Measurements from ENCODE around the gene LRRK1. TPM values are rescaled to one million over a fixed set of nuclear protein-coding genes. Genes with fewer than 3 reads are reported as not detected.

Gene LRRK1
- total and polyA plus RNA-seq, 2 of the 13 experiments (the other 11 are each of a cell fraction or from before 2014, with no cell fraction given) = 0.13 to 1.2 TPM

DNA sequence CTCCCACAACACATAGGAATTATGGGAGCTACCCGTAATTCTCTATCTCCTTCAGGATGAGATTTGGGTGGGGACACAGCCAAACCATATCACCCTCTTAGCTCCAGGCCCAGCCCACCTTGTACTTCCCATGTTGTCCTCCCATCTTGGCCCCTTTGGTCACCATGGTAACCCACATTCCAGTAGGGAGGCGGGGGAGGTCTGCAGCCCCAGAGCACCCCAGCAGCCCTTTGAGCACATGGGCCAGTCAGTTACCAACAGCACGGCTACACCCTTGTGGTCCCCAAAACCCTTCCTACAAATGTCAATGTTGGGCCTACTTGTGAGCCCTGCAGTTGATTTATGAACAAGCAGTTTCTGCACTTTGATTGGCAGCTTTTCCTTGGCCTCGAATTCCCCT, 84.5 kb downstream of the LRRK1 start:
- FAIRE-seq (no peak), DNase-seq (ENCODE audit: low spot score) (no peak), ATAC-seq (no peak)
- intact Hi-C loops (cut with micrococcal nuclease; ENCODE audit: unreplicated experiment) = no loop called here
- ChIA-PET CTCF (ENCODE audit: low intra/inter-chr PET ratio, low total read pairs) (no interaction called here), POLR2A (no interaction called here)
- Histone ChIP-seq H3K9ac (ENCODE audit: insufficient read depth, low read depth, low read length) (no peak overlapping the region), H3K27ac (ENCODE audit: extremely low read length, insufficient read depth, low read length) (no peak overlapping the region), H3K36me3 (replicated peaks in 1 of 2; ENCODE audit: control insufficient read depth in 1 of 2, insufficient read depth in 2 of 2, low read length in 2 of 2) (no peaks in the 10 kb centered on the region), H3K9me3 (ENCODE audit: low read length) (0 out of 2 replicates have a peak, but pooled peaks cover 6% of the 10 kb centered on the region), H3K27me3 (ENCODE audit: control insufficient read depth in 1 of 2, insufficient read depth in 2 of 2, low read length in 2 of 2) (peaks cover 0 to 27% of the 10 kb centered on the region in 2 experiments; a peak in 4 of 5 replicates), H3K79me2 (ENCODE audit: insufficient read depth, low read length) (no peaks in the 10 kb centered on the region), H4K20me1 (ENCODE audit: insufficient read depth, low read length) (no peaks in the 10 kb centered on the region), H3K4me2 (ENCODE audit: low read depth, low read length) (no peak overlapping the region), H3K4me1 (ENCODE audit: insufficient read depth, low read length) (peaks cover 14% of the 10 kb centered on the region), H3K4me3 (replicated peaks in 1 of 3; ENCODE audit: insufficient read depth in 1 of 3, low read depth in 2 of 3, low read length in 3 of 3) (no peak overlapping the region), H2AFZ (ENCODE audit: low read length) (no peak overlapping the region)
- no TSS peak for BruUV-seq (replicated peaks)
- whole genome bisulfite sequencing (ENCODE audit: low lambda C conversion rate) = 15% methylated on average over 4 of the region's 4 CpGs
- in situ Hi-C loops (cut with HindIII; ENCODE audit: extremely low pct_ligation_motif_present, low pct_unique_long_range_greater_than_20kb) = loop anchor here (25.0 kb wide), 1 partner anchor 341 kb away; no protein-coding TSS in a partner anchor
- no peak for TF ChIP-seq IRF9 (CRISPR knock-in tag; IDR thresholded peaks at IDR 0.05; ENCODE audit: borderline replicate concordance)
- TF ChIP-seq, protein P1, sequence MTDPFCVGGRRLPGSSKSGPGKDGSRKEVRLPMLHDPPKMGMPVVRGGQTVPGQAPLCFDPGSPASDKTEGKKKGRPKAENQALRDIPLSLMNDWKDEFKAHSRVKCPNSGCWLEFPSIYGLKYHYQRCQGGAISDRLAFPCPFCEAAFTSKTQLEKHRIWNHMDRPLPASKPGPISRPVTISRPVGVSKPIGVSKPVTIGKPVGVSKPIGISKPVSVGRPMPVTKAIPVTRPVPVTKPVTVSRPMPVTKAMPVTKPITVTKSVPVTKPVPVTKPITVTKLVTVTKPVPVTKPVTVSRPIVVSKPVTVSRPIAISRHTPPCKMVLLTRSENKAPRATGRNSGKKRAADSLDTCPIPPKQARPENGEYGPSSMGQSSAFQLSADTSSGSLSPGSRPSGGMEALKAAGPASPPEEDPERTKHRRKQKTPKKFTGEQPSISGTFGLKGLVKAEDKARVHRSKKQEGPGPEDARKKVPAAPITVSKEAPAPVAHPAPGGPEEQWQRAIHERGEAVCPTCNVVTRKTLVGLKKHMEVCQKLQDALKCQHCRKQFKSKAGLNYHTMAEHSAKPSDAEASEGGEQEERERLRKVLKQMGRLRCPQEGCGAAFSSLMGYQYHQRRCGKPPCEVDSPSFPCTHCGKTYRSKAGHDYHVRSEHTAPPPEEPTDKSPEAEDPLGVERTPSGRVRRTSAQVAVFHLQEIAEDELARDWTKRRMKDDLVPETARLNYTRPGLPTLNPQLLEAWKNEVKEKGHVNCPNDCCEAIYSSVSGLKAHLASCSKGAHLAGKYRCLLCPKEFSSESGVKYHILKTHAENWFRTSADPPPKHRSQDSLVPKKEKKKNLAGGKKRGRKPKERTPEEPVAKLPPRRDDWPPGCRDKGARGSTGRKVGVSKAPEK (CRISPR knock-in tag; IDR thresholded peaks at IDR 0.05; ENCODE audit: borderline replicate concordance) = no peak
- TF ChIP-seq ZSCAN20 (CRISPR knock-in tag; IDR thresholded peaks at IDR 0.05; ENCODE audit: borderline replicate concordance) = no peak
- TF ChIP-seq, protein P2, sequence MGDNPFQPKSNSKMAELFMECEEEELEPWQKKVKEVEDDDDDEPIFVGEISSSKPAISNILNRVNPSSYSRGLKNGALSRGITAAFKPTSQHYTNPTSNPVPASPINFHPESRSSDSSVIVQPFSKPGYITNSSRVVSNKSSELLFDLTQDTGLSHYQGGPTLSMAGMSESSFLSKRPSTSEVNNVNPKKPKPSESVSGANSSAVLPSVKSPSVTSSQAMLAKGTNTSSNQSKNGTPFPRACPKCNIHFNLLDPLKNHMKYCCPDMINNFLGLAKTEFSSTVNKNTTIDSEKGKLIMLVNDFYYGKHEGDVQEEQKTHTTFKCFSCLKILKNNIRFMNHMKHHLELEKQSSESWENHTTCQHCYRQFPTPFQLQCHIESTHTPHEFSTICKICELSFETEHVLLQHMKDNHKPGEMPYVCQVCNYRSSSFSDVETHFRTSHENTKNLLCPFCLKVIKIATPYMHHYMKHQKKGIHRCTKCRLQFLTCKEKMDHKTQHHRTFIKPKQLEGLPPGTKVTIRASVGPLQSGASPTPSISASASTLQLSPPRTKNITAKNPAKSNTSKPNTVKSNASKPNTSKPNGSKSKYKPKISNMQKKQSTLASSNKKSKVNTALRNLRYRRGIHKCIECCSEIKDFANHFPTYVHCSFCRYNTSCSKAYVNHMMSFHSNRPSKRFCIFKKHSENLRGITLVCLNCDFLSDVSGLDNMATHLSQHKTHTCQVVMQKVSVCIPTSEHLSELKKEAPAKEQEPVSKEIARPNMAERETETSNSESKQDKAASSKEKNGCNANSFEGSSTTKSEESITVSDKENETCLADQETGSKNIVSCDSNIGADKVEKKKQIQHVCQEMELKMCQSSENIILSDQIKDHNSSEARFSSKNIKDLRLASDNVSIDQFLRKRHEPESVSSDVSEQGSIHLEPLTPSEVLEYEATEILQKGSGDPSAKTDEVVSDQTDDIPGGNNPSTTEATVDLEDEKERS (CRISPR knock-in tag; IDR thresholded peaks at IDR 0.05) = no peak
- no peak for TF ChIP-seq HCFC1 (IDR thresholded peaks at IDR 0.05; ENCODE audit: low read depth, low read length)
- TF ChIP-seq RCOR2 (CRISPR knock-in tag; IDR thresholded peaks at IDR 0.05) = no peak
- no peak for TF ChIP-seq FOXA3 (CRISPR knock-in tag; IDR thresholded peaks at IDR 0.05)
- no peak for TF ChIP-seq ZNF101 (CRISPR knock-in tag; IDR thresholded peaks at IDR 0.05; ENCODE audit: borderline replicate concordance, low read depth)
- TF ChIP-seq HNRNPLL (IDR thresholded peaks at IDR 0.05; ENCODE audit: low read depth, low read length, poor library complexity, severe bottlenecking) = no peak
